Heart left ventricle (tissue), 16 donors: ENCODE results near the gene BRAP. TPM values are rescaled to one million over a fixed set of nuclear protein-coding genes. Genes with fewer than 3 reads are reported as not detected.
A peak's percentile ranks its signal among the peaks of the same experiment; 100 is the strongest.

Experiments used
- ATAC-seq, 4 donors: fragments of 200-7000 bp; cut with Tn5 transposase; one replicate each; pipeline ENCODE4 v1.9.1; 2020 to 2022; ENCODE audit warnings: moderate library complexity in 4 of 4, mild to moderate bottlenecking in 3 of 4, moderate number of reproducible peaks in 1 of 4
- DNase-seq, 5 donors: peaks; one replicate each; pipeline ENCODE4 v3.0.0-alpha.2; 2020
- H3K27ac ChIP-seq, 12 donors: fragments of 200-600 bp; sonication (generic) in 4 of 12; one replicate each; pipeline versions ENCODE4 v1.5.0 to v1.8.0; 2016 to 2022; ENCODE audit warnings: mild to moderate bottlenecking in 2 of 12
- H3K27me3 ChIP-seq, 9 donors: fragments of 200-600 bp; sonication (generic) in 2 of 9; one replicate each; pipeline versions ENCODE4 v1.5.1 to v1.8.0; 2016 to 2022; ENCODE audit warnings: mild to moderate bottlenecking in 3 of 9
- H3K36me3 ChIP-seq, 9 donors: fragments of 200-600 bp; sonication (generic) in 2 of 9; one replicate each; pipeline versions ENCODE4 v1.5.0 to v1.8.0; 2018 to 2022; ENCODE audit warnings: mild to moderate bottlenecking in 2 of 9
- H3K4me1 ChIP-seq, 12 donors: fragments of 200-600 bp; sonication (generic) in 4 of 12; one replicate each; pipeline versions ENCODE4 v1.5.0 to v1.8.0; 2016 to 2022; ENCODE audit warnings: mild to moderate bottlenecking in 3 of 12
- H3K4me3 ChIP-seq, 12 donors: fragments of 200-600 bp; sonication (generic) in 4 of 12; one replicate each; pipeline versions ENCODE4 v1.5.0 to v1.8.0; 2017 to 2022; ENCODE audit warnings: mild to moderate bottlenecking in 9 of 12, moderate library complexity in 4 of 12
- H3K9me3 ChIP-seq, 12 donors: fragments of 200-600 bp; sonication (generic) in 4 of 12; one replicate each; pipeline versions ENCODE4 v1.5.0 to v1.8.0; 2016 to 2022; ENCODE audit warnings: mild to moderate bottlenecking in 1 of 12
- CTCF ChIP-seq, 12 donors: fragments of 200-600 bp; sonication (generic) in 4 of 12; IDR thresholded peaks; one replicate each; pipeline versions ENCODE4 v1.5.0 to v1.8.0; 2018 to 2022; ENCODE audit warnings: antibody characterized with exemption in 12 of 12, mild to moderate bottlenecking in 5 of 12
- POLR2A ChIP-seq, 2 donors: fragments of 450-650 bp; IDR thresholded peaks; one replicate each; pipeline ENCODE4 v1.6.1; 2017; ENCODE audit warnings: antibody characterized with exemption in 2 of 2, mild to moderate bottlenecking in 2 of 2, moderate library complexity in 2 of 2
- WGBS, 4 donors: extraction: QIAGEN DNeasy Blood & Tissue Kit in 2 of 4; methylation state at CpG; one replicate each; pipeline versions ENCODE4 v1.1.5 to v1.1.7; 2013 to 2018; 5-methylcytosine and 5-hydroxymethylcytosine counted together
- intact Hi-C, 10 donors: fragments of 100-400 bp; cut with DNase I; formaldehyde crosslinking; loops; one replicate each; pipeline versions ENCODE4 v1.11.1 to v1.14.2; 2022
- polyA plus RNA-seq, 2 donors: library from polyadenylated mRNA; stranded (reverse); fragments of 200-250 nt; gene quantifications; one replicate each; pipeline ENCODE4 v1.2.3, GENCODE V29; 2013
- total RNA-seq, 9 donors: library from RNA; depleted of rRNA in 2 of 9; stranded (reverse); fragments of >200 nt in 2 of 9; fragmentation: NEBNext Ultra II Directional in 3 of 9; extraction: Animal tissue kit (Norgen Biotek cat#: 25700) in 3 of 9; gene quantifications; one replicate each; pipeline versions ENCODE4 v1.1.0 to v1.2.4, GENCODE V29; 2016 to 2023
- donor health status: ischemic (EF 13 %, LVEDD 7.1; RV severe dilation, severe dysfunction).
- donor health status: healthy with polysubstance abuse.
- donor health status: DM: no; HTN: yes; CAD: no.
- donor health status: DM: no; HTN: no; CAD: no.
- donor health status: ischemic (EF 25% LVEDD 6.9; RV normal size, moderate dysfunction).
- donor health status: ischemic (EF 25% LVEDD 5.7; RV mildly dilated, moderate dysfunction).
- donor health status: healthy.
- donor health status: DM: yes; HTN: yes; CAD: no.
- donor health status: ischemic (EF 35%, LVEDD 5.7; RV mildly dilated, moderate dysfunction).
- donor health status: nonischemic (EF 11% LVEDD 7.7; RV severe dilation, severe dysfunction).
- donor health status: DM: yes; HTN: yes; CAD: no.
- donor health status: PGD.
- donor health status: ischemic (EF 29% LVEDD 5.4; RV normal size, mild dysfunction).
- donor health status: nonischemic (EF 23%, LVEDD 6.1; RV moderate dilation, normal function).

Gene BRAP
- total and polyA plus RNA-seq, 11 donors: 6.7 to 19.7 (median 13.1) TPM

DNA sequence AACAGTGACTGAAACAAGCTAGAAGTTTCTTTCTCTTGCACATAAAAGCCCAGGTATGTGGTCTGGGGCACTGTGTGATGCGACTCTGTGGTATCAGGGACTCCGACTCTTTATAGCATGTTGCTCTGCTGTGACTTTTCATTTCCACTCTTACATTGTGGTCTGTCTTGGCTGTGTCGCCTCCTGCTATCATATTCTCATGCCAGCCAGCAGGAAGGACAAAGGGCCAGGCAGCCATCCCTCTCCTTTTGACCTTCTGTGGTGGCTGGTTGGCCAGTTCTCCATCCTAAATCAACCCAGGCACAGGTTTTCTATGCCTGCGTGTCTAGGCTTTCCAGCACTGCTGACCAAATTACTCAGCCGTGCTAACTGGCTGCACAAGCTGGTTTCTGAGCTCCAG lies 8.1 kb upstream of the BRAP start:
- intact Hi-C loops: no loop called here
- no peak for TF ChIP-seq POLR2A (IDR thresholded peaks at IDR 0.05)
- TF ChIP-seq CTCF (IDR thresholded peaks at IDR 0.05): no peak
- 59 to 77% (median 70%) methylated on average over 5 of the region's 5 CpGs for WGBS, 4 donors
- DNase-seq (peak in 2 of 5 donors; percentile 10 to 33), ATAC-seq (peak; percentile 38 to 82 (median 80))
- Histone ChIP-seq H3K27ac (peak overlapping the region in 8 of 12 donors; percentile 4 to 68 (median 42)), H3K4me1 (peaks cover 0 to 10% (median 0%) of the 10 kb centered on the region in 12 donors), H3K27me3 (no peaks in the 10 kb centered on the region), H3K9me3 (no peaks in the 10 kb centered on the region), H3K36me3 (peaks cover 0 to 71% (median 59%) of the 10 kb centered on the region in 9 donors), H3K4me3 (no peak overlapping the region)

GRCh38 chr12:111692575-111693210 lies 6.9 kb upstream of the BRAP start:
- ATAC-seq (no peak), DNase-seq (no peak)
- TF ChIP-seq CTCF (IDR thresholded peaks at IDR 0.05) (no peak), POLR2A (IDR thresholded peaks at IDR 0.05) (no peak)
- Histone ChIP-seq H3K27me3 (no peaks in the 10 kb centered on the region), H3K27ac (no peak overlapping the region), H3K4me1 (peaks cover 0 to 10% (median 0%) of the 10 kb centered on the region in 12 donors), H3K9me3 (no peaks in the 10 kb centered on the region), H3K36me3 (peaks cover 0 to 60% (median 51%) of the 10 kb centered on the region in 9 donors), H3K4me3 (no peak overlapping the region)
- 87 to 90% (median 89%) methylated on average over 15 of the region's 15 CpGs for WGBS, 4 donors
- intact Hi-C loops: no loop called here

DNA sequence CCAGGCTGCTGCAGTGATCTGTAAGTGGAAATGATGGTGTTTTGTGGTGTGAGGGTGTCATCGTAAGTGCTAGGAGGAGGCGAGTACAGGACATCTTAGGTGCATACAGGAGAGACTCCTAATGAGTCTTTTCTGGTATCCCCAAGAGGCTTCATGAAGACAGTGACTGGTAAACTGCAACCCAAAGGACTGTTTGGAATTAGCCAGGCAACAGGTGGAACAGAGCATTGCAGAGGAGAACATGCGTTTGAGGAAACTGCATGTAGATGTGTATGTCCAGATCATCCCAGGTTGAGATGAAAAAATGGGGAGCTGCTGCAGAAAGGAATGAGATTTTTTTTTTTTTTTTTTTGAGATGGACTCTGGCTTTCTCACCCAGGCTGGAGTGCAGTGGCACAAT lies 5.5 kb upstream of the BRAP start:
- no peak for DNase-seq
- TF ChIP-seq CTCF (IDR thresholded peaks at IDR 0.05) (no peak), POLR2A (IDR thresholded peaks at IDR 0.05) (no peak)
- no peaks in the 10 kb centered on the region for H3K9me3 ChIP-seq
- H3K27ac ChIP-seq: no peak overlapping the region
- ATAC-seq: no peak
- H3K4me3 ChIP-seq: no peak overlapping the region
- peaks cover 0 to 21% (median 12%) of the 10 kb centered on the region in 12 donors for H3K4me1 ChIP-seq
- no peaks in the 10 kb centered on the region for H3K27me3 ChIP-seq
- intact Hi-C loops: no loop called here
- WGBS, 4 donors: 92 to 98% (median 96%) methylated on average over 3 of the region's 3 CpGs
- peaks cover 0 to 46% (median 37%) of the 10 kb centered on the region in 9 donors for H3K36me3 ChIP-seq

DNA sequence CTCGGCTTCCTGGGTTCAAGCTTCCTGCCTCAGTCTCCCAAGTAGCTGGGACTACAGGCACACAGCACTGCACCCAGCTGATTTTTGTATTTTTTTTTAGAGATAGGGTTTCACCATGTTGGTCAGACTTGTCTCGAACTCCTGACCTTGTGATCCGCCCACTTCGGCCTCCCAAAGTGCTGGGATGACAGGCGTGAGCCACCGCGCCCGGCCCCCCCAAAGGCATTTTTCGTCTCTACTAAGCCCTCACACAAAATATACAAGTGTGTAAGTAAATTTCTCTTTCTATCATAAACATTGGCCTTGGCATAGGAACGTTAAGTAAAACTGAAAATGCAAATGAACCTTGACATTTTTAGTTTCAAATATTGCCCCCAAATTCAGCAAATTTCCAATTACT lies 2.2 kb upstream of the BRAP start:
- Histone ChIP-seq H3K4me1 (peaks cover 8 to 31% (median 26%) of the 10 kb centered on the region in 12 donors), H3K36me3 (peaks cover 0 to 16% (median 6%) of the 10 kb centered on the region in 9 donors), H3K9me3 (no peaks in the 10 kb centered on the region), H3K27me3 (no peaks in the 10 kb centered on the region), H3K4me3 (no peak overlapping the region), H3K27ac (no peak overlapping the region)
- 86 to 93% (median 90%) methylated on average over 10 of the region's 10 CpGs for WGBS, 4 donors
- intact Hi-C loops: no loop called here
- DNase-seq: no peak
- no peak for ATAC-seq
- TF ChIP-seq CTCF (IDR thresholded peaks at IDR 0.05) (no peak), POLR2A (IDR thresholded peaks at IDR 0.05) (no peak)
